PC-3 (cell line): ENCODE data around the gene LDHD. TPM values are rescaled to one million over a fixed set of nuclear protein-coding genes. Genes with fewer than 3 reads are reported as not detected.
A peak's percentile ranks its signal among the peaks of the same experiment; 100 is the strongest.

ENCODE experiments used
- ATAC-seq: fragments of 200-7000 bp; cut with Tn5 transposase; 2 replicates; pipeline ENCODE4 v1.9.1; 2020; ENCODE audit warnings: mild to moderate bottlenecking, moderate library complexity
- BruUV-seq: library from RNA; stranded (reverse); fragments of 400-500 nt; replicated peaks from 2 replicates; lab custom pipeline; 2021; lab: Mats Ljungman, UMichigan
- CTCF ChIA-PET: fragments of 300-600 bp; sonication (Branson Sonifier 250); formaldehyde crosslinking; loops from one replicate; lab custom pipeline; 2022; ENCODE audit warnings: antibody characterized with exemption; lab: Charles Lee
- POLR2A ChIA-PET: fragments of 300-600 bp; sonication (Branson Sonifier 250); formaldehyde crosslinking; loops from one replicate; lab custom pipeline; 2022; ENCODE audit warnings: antibody characterized with exemption; ENCODE audit not compliant: unreplicated experiment; lab: Charles Lee
- DNase-seq: peaks from one replicate; pipeline ENCODE4 v3.0.0-alpha.2; 2015
- H2AFZ ChIP-seq: fragments of 300-600 bp; sonication (generic); 2 replicates; pipeline ENCODE4 v1.6.0; 2016; ENCODE audit warnings: antibody characterized with exemption, low read length
- H3F3A ChIP-seq: fragments of 300-600 bp; sonication (generic); one replicate; pipeline ENCODE4 v1.6.0; 2017; ENCODE audit warnings: antibody characterized with exemption, low read length, control low read depth, mild to moderate bottlenecking; ENCODE audit not compliant: unreplicated experiment
- H3K27ac ChIP-seq: fragments of 300-600 bp; sonication (generic); 2 replicates; pipeline ENCODE4 v1.5.1; 2016; ENCODE audit warnings: mild to moderate bottlenecking, low read length
- H3K27me3 ChIP-seq: fragments of 300-600 bp; sonication (generic); 2 replicates; pipeline ENCODE4 v1.6.1; 2016; ENCODE audit warnings: low read length, mixed read lengths
- H3K36me3 ChIP-seq: fragments of 300-600 bp; sonication (generic); 2 replicates; pipeline ENCODE4 v1.6.1; 2016; ENCODE audit warnings: low read depth, mixed run types, low read length, mixed read lengths
- H3K4me1 ChIP-seq: fragments of 300-600 bp; sonication (generic); 2 replicates; pipeline ENCODE4 v1.5.1; 2016; ENCODE audit warnings: low read length; ENCODE audit not compliant: insufficient read depth
- H3K4me2 ChIP-seq: fragments of 300-600 bp; sonication (generic); 2 replicates; pipeline ENCODE4 v1.6.0; 2016; ENCODE audit warnings: low read length
- H3K4me3 ChIP-seq: fragments of 300-600 bp; sonication (generic); 2 replicates; pipeline ENCODE4 v1.5.1; 2016; ENCODE audit warnings: mild to moderate bottlenecking, low read length, mixed read lengths
- H3K79me2 ChIP-seq: fragments of 300-600 bp; sonication (generic); 2 replicates; pipeline ENCODE4 v1.6.1; 2017; ENCODE audit warnings: low read length, mixed read lengths
- H3K9ac ChIP-seq: fragments of 300-600 bp; sonication (generic); 2 replicates; pipeline ENCODE4 v1.6.0; 2016; ENCODE audit warnings: mild to moderate bottlenecking, low read length
- H3K9me2 ChIP-seq: fragments of 300-600 bp; sonication (generic); replicated peaks from 2 replicates; pipeline ENCODE4 v1.6.1; 2016; ENCODE audit warnings: mixed run types, low read length, mixed read lengths
- H3K9me3 ChIP-seq: fragments of 300-600 bp; sonication (generic); 2 replicates; pipeline ENCODE4 v1.6.1; 2016; ENCODE audit warnings: low read length, mixed read lengths
- H4K20me1 ChIP-seq: fragments of 300-600 bp; sonication (generic); 2 replicates; pipeline ENCODE4 v1.6.1; 2016; ENCODE audit warnings: low read length, mixed read lengths
- EZH2 ChIP-seq: fragments of 300-600 bp; sonication (generic); IDR thresholded peaks from one replicate; pipeline ENCODE4 v1.6.1; 2017; ENCODE audit warnings: antibody characterized with exemption, mild to moderate bottlenecking, low read length; ENCODE audit not compliant: unreplicated experiment
- EZH2phosphoT487 ChIP-seq: fragments of 300-600 bp; sonication (generic); IDR thresholded peaks from 2 replicates; pipeline ENCODE4 v1.6.1; 2018; ENCODE audit warnings: mild to moderate bottlenecking, antibody characterized with exemption, low read length, borderline replicate concordance
- intact Hi-C: fragments of 100-400 bp; cut with micrococcal nuclease; formaldehyde crosslinking; loops from 2 replicates; pipeline ENCODE4 v1.9.0; 2023
- total RNA-seq: library from RNA; depleted of rRNA; stranded (reverse); fragments of >200 nt; gene quantifications from 2 replicates; pipeline ENCODE4 v1.2.3, GENCODE V29; 2014
- TF ChIP-seq, protein P1 (sequence below): fragments of 300-600 bp; sonication (generic); conservative IDR thresholded peaks from 2 replicates; pipeline ENCODE4 v1.5.1; 2017; ENCODE audit warnings: antibody characterized with exemption, low read depth, mild to moderate bottlenecking, low read length

Gene LDHD
- total RNA-seq, 1 experiment from 2014 or later, result 3.1 TPM

DNA sequence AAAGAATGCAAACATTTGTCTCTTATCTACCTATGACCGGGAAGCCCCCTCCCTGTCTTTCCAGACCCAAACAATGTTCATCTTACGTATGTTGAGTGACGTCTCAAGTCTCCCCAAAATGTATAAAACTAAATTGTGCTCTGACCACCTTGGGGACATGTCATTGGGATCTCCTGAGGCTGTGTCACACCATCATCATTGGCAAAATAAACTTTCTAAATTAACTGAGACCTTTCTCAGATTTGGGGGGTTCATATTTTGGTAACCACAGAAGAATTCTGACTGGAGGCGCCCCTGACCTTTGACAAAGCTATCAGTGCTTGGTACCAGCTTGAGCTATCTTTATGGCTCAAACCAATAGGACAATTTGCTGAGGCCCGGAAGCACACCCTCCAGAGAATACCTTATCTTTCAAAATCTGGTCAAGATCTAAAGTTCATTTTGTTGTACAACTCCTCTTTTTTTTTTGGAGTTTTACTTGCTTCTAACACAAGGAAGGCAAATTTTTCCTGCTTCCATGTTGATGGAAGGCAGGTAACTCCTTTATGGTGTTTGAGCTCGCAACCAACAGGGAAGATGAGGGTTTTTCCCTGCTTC lies 2.5 kb upstream of the LDHD start:
- 0 out of 2 replicates have a peak, but pooled peaks cover 8% of the 10 kb centered on the region for H3K9me3 ChIP-seq
- H3K79me2 ChIP-seq, result no peaks in the 10 kb centered on the region
- H3K36me3 ChIP-seq, result no peaks in the 10 kb centered on the region
- TF ChIP-seq EZH2 (no peak), EZH2phosphoT487 (no peak)
- TF ChIP-seq, protein P1, sequence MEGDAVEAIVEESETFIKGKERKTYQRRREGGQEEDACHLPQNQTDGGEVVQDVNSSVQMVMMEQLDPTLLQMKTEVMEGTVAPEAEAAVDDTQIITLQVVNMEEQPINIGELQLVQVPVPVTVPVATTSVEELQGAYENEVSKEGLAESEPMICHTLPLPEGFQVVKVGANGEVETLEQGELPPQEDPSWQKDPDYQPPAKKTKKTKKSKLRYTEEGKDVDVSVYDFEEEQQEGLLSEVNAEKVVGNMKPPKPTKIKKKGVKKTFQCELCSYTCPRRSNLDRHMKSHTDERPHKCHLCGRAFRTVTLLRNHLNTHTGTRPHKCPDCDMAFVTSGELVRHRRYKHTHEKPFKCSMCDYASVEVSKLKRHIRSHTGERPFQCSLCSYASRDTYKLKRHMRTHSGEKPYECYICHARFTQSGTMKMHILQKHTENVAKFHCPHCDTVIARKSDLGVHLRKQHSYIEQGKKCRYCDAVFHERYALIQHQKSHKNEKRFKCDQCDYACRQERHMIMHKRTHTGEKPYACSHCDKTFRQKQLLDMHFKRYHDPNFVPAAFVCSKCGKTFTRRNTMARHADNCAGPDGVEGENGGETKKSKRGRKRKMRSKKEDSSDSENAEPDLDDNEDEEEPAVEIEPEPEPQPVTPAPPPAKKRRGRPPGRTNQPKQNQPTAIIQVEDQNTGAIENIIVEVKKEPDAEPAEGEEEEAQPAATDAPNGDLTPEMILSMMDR, result no peak
- ATAC-seq, result no peak
- H2AFZ ChIP-seq, result no peak overlapping the region
- H3K27ac ChIP-seq, result no peak overlapping the region
- H3K4me2 ChIP-seq, result no peak overlapping the region
- no peak for DNase-seq
- no peaks in the 10 kb centered on the region for H4K20me1 ChIP-seq
- intact Hi-C loops, result no loop called here
- no peaks in the 10 kb centered on the region for H3F3A ChIP-seq
- H3K27me3 ChIP-seq, result no peaks in the 10 kb centered on the region
- H3K4me1 ChIP-seq, result peaks cover 4% of the 10 kb centered on the region
- ChIA-PET POLR2A (no interaction called here), CTCF (interaction anchor here (0.5 to 0.7 kb wide), 2 partner anchors 93 to 414 kb away, joined by 5 to 7 read pairs; no protein-coding TSS in a partner anchor)
- BruUV-seq, result no TSS peak
- H3K9ac ChIP-seq, result no peak overlapping the region
- no peaks in the 10 kb centered on the region for H3K9me2 ChIP-seq
- H3K4me3 ChIP-seq, result no peak overlapping the region

DNA sequence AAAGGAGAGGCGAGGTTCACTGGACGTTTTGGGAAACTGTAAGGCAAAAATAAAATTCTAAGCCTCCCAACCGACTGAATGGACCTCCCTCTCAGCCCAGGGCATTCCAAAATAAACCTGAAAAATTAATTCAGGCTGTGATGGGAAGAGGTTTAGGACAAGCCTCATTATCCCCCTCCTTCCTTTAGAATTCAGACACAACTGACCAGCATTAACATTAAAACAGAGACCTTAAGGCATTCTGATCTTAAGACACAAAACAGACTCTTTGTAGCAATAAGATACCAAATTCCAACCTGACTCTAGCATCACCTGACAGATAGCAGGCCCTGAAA lies 298 bp upstream of the LDHD start:
- DNase-seq (no peak), ATAC-seq (peak; percentile 9)
- POLR2A ChIA-PET, result interaction anchor here (0.5 kb wide), 1 partner anchor 13 kb away, joined by 12 read pairs; no protein-coding TSS in a partner anchor
- no TSS peak for BruUV-seq
- intact Hi-C loops, result loop anchor here (2.0 kb wide), 1 partner anchor 32 kb away; the partner anchor contains the start of gene ZFP1
- 0 out of 2 replicates have a peak, but pooled peaks cover 3% of the 10 kb centered on the region for H3K9me3 ChIP-seq
- peak overlapping the region; percentile 61; the same call in 1 of the 2 replicates for H3K4me3 ChIP-seq
- H3K36me3 ChIP-seq, result no peaks in the 10 kb centered on the region
- peak overlapping the region; percentile 83 for H3K4me2 ChIP-seq
- H3K79me2 ChIP-seq, result no peaks in the 10 kb centered on the region
- no peaks in the 10 kb centered on the region for H3K9me2 ChIP-seq
- TF ChIP-seq, protein P1, result no peak
- TF ChIP-seq EZH2phosphoT487, result no peak
- TF ChIP-seq EZH2, result no peak
- H3K27me3 ChIP-seq, result no peaks in the 10 kb centered on the region
- CTCF ChIA-PET, result no interaction called here
- no peak overlapping the region for H3K9ac ChIP-seq
- H2AFZ ChIP-seq, result peak overlapping the region; percentile 74
- H4K20me1 ChIP-seq, result no peaks in the 10 kb centered on the region
- no peaks in the 10 kb centered on the region for H3F3A ChIP-seq
- H3K4me1 ChIP-seq, result peaks cover 4% of the 10 kb centered on the region
- H3K27ac ChIP-seq, result no peak overlapping the region
